Activated T-cell treated with anti-CD3 and anti-CD28 coated beads, Interleukin-2, amount 50 U/mL, for 4 hours (primary cell): Measurements from ENCODE around the gene ABHD16A. TPM values are rescaled to one million over a fixed set of nuclear protein-coding genes. Genes with fewer than 3 reads are reported as not detected.

Source experiments
- ATAC-seq, 2 donors: fragments of 200-7000 bp; cut with Tn5 transposase; one replicate each; pipeline ENCODE4 v1.10.0; 2021
- DNase-seq: peaks from one replicate; pipeline ENCODE4 v3.0.0-alpha.2; 2020
- H3K27me3 Mint-ChIP-seq: one replicate; pipeline ENCODE4 v1.8.0; 2021; ENCODE audit warnings: low read depth, mixed read lengths
- H3K36me3 Mint-ChIP-seq: one replicate; pipeline ENCODE4 v1.8.0; 2022; ENCODE audit warnings: mixed read lengths; ENCODE audit not compliant: insufficient read depth
- H3K4me1 Mint-ChIP-seq: one replicate; pipeline ENCODE4 v1.8.0; 2021; ENCODE audit warnings: low read depth, mixed read lengths
- H3K4me3 Mint-ChIP-seq: one replicate; pipeline ENCODE4 v1.8.0; 2021; ENCODE audit warnings: mild to moderate bottlenecking, moderate library complexity, mixed read lengths
- H3K9me3 Mint-ChIP-seq: one replicate; pipeline ENCODE4 v1.8.0; 2021; ENCODE audit warnings: mixed read lengths
- total RNA-seq, 3 donors: library from RNA; stranded (reverse); gene quantifications; one replicate each; pipeline ENCODE4 v1.2.1, GENCODE V29; 2021

Gene ABHD16A
- total RNA-seq, 3 donors from 2014 or later, result 33.9 to 38.1 (median 35.2) TPM

GRCh38 chr6:31676322-31676903, 26.7 kb downstream of the ABHD16A start:
- Mint-ChIP-seq H3K27me3 (no peaks in the 10 kb centered on the region), H3K4me1 (peaks cover 14% of the 10 kb centered on the region), H3K9me3 (no peaks in the 10 kb centered on the region), H3K36me3 (peaks cover 10% of the 10 kb centered on the region), H3K4me3 (peak overlapping the region; percentile 26)
- ATAC-seq (no peak), DNase-seq (no peak)

GRCh38 chr6:31669676-31670075, 33.4 kb downstream of the ABHD16A start, which contains the start of gene LY6G5B:
Gene LY6G5B (plus strand): TSS chr6:31669976. CDS start chr6:31670951, 975 bp downstream.
- Mint-ChIP-seq H3K9me3 (no peaks in the 10 kb centered on the region), H3K4me3 (no peak within 1 kb of the TSS), H3K36me3 (peaks cover 49% of the 10 kb centered on the region), H3K4me1 (peaks cover 26% of the 10 kb centered on the region), H3K27me3 (no peaks in the 10 kb centered on the region)
- DNase-seq (no peak), ATAC-seq (no peak)

GRCh38 chr6:31666337-31666965, 36.7 kb downstream of the ABHD16A start:
- Mint-ChIP-seq H3K36me3 (peaks cover 57% of the 10 kb centered on the region), H3K4me1 (peaks cover 47% of the 10 kb centered on the region), H3K9me3 (no peaks in the 10 kb centered on the region), H3K4me3 (peak overlapping the region; percentile 89), H3K27me3 (no peaks in the 10 kb centered on the region)
- ATAC-seq, result no peak
- DNase-seq, result no peak

DNA sequence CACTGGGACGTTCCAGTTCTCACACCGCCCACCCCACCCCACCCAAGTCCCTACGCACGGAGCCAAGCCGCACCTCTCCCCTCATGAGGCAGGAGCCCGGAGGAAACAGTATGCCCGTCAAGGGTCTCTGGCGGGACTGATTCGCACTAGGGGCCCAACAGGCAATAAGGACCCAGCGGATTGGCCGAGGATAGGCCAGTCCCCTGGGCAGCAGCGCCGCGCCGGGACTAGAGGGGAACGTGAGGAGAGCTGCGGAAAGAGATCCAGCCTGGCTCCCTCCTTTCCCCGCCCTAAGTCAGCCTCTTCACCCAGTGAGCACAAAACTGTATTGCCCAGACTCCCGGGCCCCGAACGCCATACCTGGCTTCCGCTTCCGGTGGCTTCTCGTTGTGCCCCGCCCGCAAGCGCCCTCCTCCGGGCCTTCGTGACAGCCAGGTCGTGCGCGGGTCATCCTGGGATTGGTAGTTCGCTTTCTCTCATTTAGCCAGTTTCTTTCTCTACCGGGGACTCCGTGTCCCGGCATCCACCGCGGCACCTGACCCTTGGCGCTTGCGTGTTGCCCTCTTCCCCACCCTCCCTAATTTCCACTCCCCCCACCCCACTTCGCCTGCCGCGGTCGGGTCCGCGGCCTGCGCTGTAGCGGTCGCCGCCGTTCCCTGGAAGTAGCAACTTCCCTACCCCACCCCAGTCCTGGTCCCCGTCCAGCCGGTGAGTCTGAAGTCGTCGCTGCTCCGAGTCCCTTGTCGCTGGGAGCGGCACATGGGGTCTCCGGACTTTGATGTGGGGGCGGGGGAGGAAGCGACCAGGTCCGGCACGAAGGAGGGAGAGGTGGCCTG, 37.4 kb downstream of the ABHD16A start, which contains the start of gene CSNK2B:
TSS of gene CSNK2B (plus strand) at position 580 of the 836 bp plus-strand sequence. CDS start 752 bp downstream, outside the sequence.
- peaks cover 53% of the 10 kb centered on the region for H3K4me1 Mint-ChIP-seq
- peak within 1 kb of the TSS; percentile 89 for H3K4me3 Mint-ChIP-seq
- no peaks in the 10 kb centered on the region for H3K9me3 Mint-ChIP-seq
- peak; percentile 96 for DNase-seq
- ATAC-seq, result peak; percentile 85
- no peaks in the 10 kb centered on the region for H3K27me3 Mint-ChIP-seq
- peaks cover 57% of the 10 kb centered on the region for H3K36me3 Mint-ChIP-seq

- H3K27me3 Mint-ChIP-seq, result no peaks in the 10 kb centered on the region
- H3K4me3 Mint-ChIP-seq, result peak within 1 kb of the TSS; percentile 89
- DNase-seq (peak; percentile 82), ATAC-seq (peak; percentile 41 to 42)
- no peaks in the 10 kb centered on the region for H3K9me3 Mint-ChIP-seq
- H3K36me3 Mint-ChIP-seq, result peaks cover 50% of the 10 kb centered on the region
- peaks cover 57% of the 10 kb centered on the region for H3K4me1 Mint-ChIP-seq
Measured at GRCh38 chr6:31664790-31665500, 38.2 kb downstream of the ABHD16A start, which contains the start of gene GPANK1. Gene GPANK1 (minus strand): TSS chr6:31664997. CDS start chr6:31664478, 519 bp downstream.

- H3K27me3 Mint-ChIP-seq, result no peaks in the 10 kb centered on the region
- peaks cover 43% of the 10 kb centered on the region for H3K36me3 Mint-ChIP-seq
- H3K4me3 Mint-ChIP-seq, result peak overlapping the region; percentile 89
- no peak for DNase-seq
- no peaks in the 10 kb centered on the region for H3K9me3 Mint-ChIP-seq
- peaks cover 64% of the 10 kb centered on the region for H3K4me1 Mint-ChIP-seq
- no peak for ATAC-seq
Measured at GRCh38 chr6:31663961-31664789, 38.9 kb downstream of the ABHD16A start.

DNA sequence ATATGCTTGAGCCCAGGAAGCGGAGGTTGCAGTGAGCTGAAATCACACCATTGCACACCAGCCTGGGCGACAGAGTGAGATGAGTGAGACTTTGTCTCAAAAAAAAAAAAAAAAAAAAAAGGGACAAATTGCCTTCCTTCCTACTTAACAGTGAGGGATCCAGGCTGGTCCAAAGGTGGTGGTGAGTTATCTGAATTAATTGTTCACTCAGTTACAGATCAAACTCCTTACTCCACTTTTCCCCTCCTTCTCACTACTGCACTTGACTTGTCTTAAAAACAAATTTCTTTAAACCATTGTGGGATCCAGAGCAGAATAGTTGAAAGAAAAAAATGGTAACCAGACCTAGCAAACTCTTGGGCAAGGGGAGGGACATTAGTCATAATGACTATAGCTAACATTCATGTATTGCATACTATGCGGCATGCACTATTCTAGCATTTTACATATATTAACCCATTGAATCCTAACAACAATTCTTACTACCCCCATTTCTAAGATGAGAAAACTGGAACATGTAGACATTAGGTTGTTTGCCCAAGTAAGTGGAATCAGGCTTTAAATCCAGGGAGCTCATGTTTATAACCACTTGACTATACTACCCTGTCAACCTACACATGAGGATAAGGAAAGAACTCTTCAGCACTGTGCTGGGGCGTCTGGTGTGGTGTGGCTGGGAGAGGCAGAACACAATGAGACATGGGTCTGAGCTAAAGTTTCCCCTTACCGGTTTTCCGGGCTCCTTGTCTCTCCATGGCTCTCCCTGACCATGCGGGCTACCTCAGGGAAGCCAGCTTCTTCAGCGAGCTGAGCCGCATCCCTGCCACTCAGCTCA, 39.8 kb downstream of the ABHD16A start:
- Mint-ChIP-seq H3K4me3 (peak overlapping the region; percentile 89), H3K9me3 (no peaks in the 10 kb centered on the region), H3K4me1 (peaks cover 68% of the 10 kb centered on the region), H3K36me3 (peaks cover 35% of the 10 kb centered on the region), H3K27me3 (no peaks in the 10 kb centered on the region)
- ATAC-seq (no peak), DNase-seq (no peak)

DNA sequence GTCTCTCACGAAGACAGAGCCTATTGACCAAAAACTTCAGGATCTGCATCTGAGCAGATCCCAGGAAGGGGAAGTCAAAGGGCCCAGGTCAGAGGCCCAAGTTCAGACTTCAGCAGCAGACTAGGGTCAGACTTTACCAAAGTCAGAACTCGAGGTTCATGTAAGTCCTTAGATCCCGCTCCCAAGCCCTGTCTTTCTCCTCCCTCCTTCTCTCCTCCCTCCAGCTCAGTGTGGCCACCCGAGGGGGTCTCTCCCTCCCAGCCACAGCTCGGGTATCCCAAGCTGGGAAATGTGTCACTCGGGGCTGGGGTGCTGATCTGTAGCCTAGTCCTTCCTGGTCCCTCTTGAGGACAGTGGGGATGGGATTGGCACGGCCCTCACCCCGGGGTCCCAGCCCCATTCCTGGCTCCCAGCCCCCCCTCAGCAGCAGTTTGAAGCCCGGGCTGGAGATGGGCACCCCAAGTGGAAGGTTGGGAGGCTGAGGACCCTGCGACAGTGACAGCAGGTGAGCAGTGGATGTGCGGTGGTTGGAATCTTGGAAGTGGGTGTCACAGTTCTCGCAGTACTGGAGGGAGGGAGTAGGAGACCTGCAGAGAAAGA, 40.9 kb downstream of the ABHD16A start:
- Mint-ChIP-seq H3K9me3 (no peaks in the 10 kb centered on the region), H3K4me1 (peaks cover 70% of the 10 kb centered on the region), H3K4me3 (peak overlapping the region; percentile 94), H3K27me3 (no peaks in the 10 kb centered on the region), H3K36me3 (peaks cover 32% of the 10 kb centered on the region)
- ATAC-seq (no peak), DNase-seq (no peak)

- Mint-ChIP-seq H3K27me3 (no peaks in the 10 kb centered on the region), H3K4me3 (peak overlapping the region; percentile 94), H3K9me3 (no peaks in the 10 kb centered on the region), H3K4me1 (peaks cover 69% of the 10 kb centered on the region), H3K36me3 (peaks cover 28% of the 10 kb centered on the region)
- ATAC-seq (no peak), DNase-seq (no peak)
Measured at GRCh38 chr6:31661262-31662123, 41.6 kb downstream of the ABHD16A start.

DNA sequence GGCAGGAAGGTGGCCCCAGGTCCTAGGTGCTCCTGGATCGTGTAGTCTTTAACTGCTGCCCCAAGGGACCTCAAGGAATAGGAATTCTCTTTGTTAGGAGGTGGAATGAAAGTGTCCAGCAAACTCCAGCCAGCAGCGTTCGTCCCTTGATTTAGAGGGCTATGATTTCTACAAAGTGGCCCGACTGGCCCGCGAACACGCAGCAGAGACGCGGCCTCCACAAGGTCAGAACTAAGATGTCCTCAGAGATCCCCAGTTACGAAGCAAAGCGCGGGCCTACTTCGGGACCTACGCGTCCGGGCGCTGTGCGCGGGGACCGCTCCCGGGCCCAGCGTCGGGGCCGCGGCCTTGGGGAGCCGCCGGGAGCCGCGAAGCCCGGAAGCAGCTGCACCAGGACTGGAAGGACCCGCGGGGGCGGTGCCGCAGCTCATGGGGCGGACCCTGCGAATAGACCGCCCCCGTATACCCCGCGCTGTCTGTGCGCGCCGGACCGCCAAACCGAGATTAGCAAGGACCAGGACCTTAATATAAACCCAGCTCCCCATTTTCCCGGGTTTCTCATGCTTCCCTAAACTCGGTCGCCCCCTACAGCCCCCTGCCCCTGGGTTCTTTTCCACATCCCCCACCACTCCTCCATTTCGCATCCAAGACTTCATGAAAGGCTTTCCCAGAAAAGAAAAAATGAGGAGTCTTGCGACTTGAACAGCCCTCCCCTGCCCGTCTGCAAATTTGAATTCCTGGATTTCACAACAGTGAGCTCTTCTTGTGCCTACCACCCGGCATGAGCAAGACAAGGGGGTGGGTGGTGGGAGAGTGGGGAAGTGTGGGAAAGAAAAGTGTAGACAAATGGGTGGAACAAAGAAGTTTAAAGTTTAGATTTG, 42.5 kb downstream of the ABHD16A start, which contains the start of gene C6orf47:
TSS of gene C6orf47 (minus strand) at position 398 of the 881 bp plus-strand sequence. CDS start 831 bp downstream, outside the sequence.
- H3K36me3 Mint-ChIP-seq, result peaks cover 26% of the 10 kb centered on the region

More for the DNA sequence above, 42.5 kb downstream of the ABHD16A start, which contains the start of gene C6orf47:
- H3K27me3 Mint-ChIP-seq, result no peaks in the 10 kb centered on the region
- H3K4me3 Mint-ChIP-seq, result peak within 1 kb of the TSS; percentile 94
- H3K4me1 Mint-ChIP-seq, result peaks cover 71% of the 10 kb centered on the region
- peak; percentile 70 for DNase-seq
- ATAC-seq, result peak; percentile 51 to 55
- no peaks in the 10 kb centered on the region for H3K9me3 Mint-ChIP-seq
